Muscle layer of duodenum (tissue), 2 donors: ENCODE data around the gene SNCAIP.

Source experiments
- H3K27ac ChIP-seq: one replicate; pipeline ENCODE4 v1.7.0; 2013; ENCODE audit warnings: mild to moderate bottlenecking, low read length
- H3K27me3 ChIP-seq: one replicate; pipeline ENCODE4 v1.7.0; 2013; ENCODE audit warnings: low read depth, mild to moderate bottlenecking, control low read depth, low read length
- H3K36me3 ChIP-seq, 2 donors: one replicate each; pipeline ENCODE4 v1.7.0; 2013; ENCODE audit warnings: low read length in 2 of 2, control low read depth in 1 of 2, mild to moderate bottlenecking in 1 of 2; ENCODE audit not compliant: insufficient read depth in 2 of 2, control insufficient read depth in 1 of 2
- H3K4me1 ChIP-seq, 2 donors: one replicate each; pipeline ENCODE4 v1.7.0; 2013; ENCODE audit warnings: low read length in 2 of 2, mild to moderate bottlenecking in 2 of 2, control low read depth in 1 of 2, moderate library complexity in 1 of 2; ENCODE audit not compliant: insufficient read depth in 2 of 2, control insufficient read depth in 1 of 2
- H3K4me3 ChIP-seq, 2 donors: one replicate each; pipeline ENCODE4 v1.7.0; 2013; ENCODE audit warnings: low read length in 2 of 2, low read depth in 1 of 2, mild to moderate bottlenecking in 1 of 2
- H3K9me3 ChIP-seq, 2 donors: one replicate each; pipeline ENCODE4 v1.7.0; 2013; ENCODE audit warnings: low read length in 2 of 2, control low read depth in 1 of 2, mild to moderate bottlenecking in 1 of 2; ENCODE audit not compliant: control insufficient read depth in 1 of 2
- donor health status: healthy.

The SNCAIP gene

GRCh38 chr5:122434205-122434970 lies 122.4 kb downstream of the SNCAIP start:
- H3K9me3 ChIP-seq: no peaks in the 10 kb centered on the region
- H3K4me3 ChIP-seq: no peak overlapping the region
- H3K27me3 ChIP-seq: no peaks in the 10 kb centered on the region
- peaks cover 0 to 4% of the 10 kb centered on the region in 2 donors for H3K4me1 ChIP-seq
- no peak overlapping the region for H3K27ac ChIP-seq
- H3K36me3 ChIP-seq: no peaks in the 10 kb centered on the region

- Histone ChIP-seq H3K27ac (no peak overlapping the region), H3K4me1 (peaks cover 0 to 4% of the 10 kb centered on the region in 2 donors), H3K36me3 (no peaks in the 10 kb centered on the region), H3K9me3 (no peaks in the 10 kb centered on the region), H3K4me3 (no peak overlapping the region), H3K27me3 (no peaks in the 10 kb centered on the region)
Observed at GRCh38 chr5:122435234-122435633, 123.2 kb downstream of the SNCAIP start.

- Histone ChIP-seq H3K27ac (no peak overlapping the region), H3K4me3 (no peak overlapping the region), H3K36me3 (no peaks in the 10 kb centered on the region), H3K9me3 (no peaks in the 10 kb centered on the region), H3K4me1 (peaks cover 0 to 4% of the 10 kb centered on the region in 2 donors), H3K27me3 (no peaks in the 10 kb centered on the region)
Observed at GRCh38 chr5:122435761-122436160, 123.7 kb downstream of the SNCAIP start.

GRCh38 chr5:122436615-122437014 lies 124.6 kb downstream of the SNCAIP start:
- Histone ChIP-seq H3K36me3 (no peaks in the 10 kb centered on the region), H3K27ac (no peak overlapping the region), H3K27me3 (no peaks in the 10 kb centered on the region), H3K4me1 (peaks cover 0 to 4% of the 10 kb centered on the region in 2 donors), H3K4me3 (no peak overlapping the region), H3K9me3 (no peaks in the 10 kb centered on the region)

- Histone ChIP-seq H3K4me1 (no peaks in the 10 kb centered on the region), H3K9me3 (no peaks in the 10 kb centered on the region), H3K27ac (no peak overlapping the region), H3K4me3 (no peak overlapping the region), H3K27me3 (no peaks in the 10 kb centered on the region), H3K36me3 (no peaks in the 10 kb centered on the region)
Observed at GRCh38 chr5:122439645-122440044, 127.6 kb downstream of the SNCAIP start.

- no peaks in the 10 kb centered on the region for H3K4me1 ChIP-seq
- no peaks in the 10 kb centered on the region for H3K27me3 ChIP-seq
- no peak overlapping the region for H3K4me3 ChIP-seq
- H3K27ac ChIP-seq: no peak overlapping the region
- H3K36me3 ChIP-seq: no peaks in the 10 kb centered on the region
- H3K9me3 ChIP-seq: no peaks in the 10 kb centered on the region
Observed at GRCh38 chr5:122442938-122443337, 130.9 kb downstream of the SNCAIP start.

GRCh38 chr5:122444411-122444810 lies 132.4 kb downstream of the SNCAIP start:
- H3K4me1 ChIP-seq: no peaks in the 10 kb centered on the region
- H3K27me3 ChIP-seq: no peaks in the 10 kb centered on the region
- H3K9me3 ChIP-seq: no peaks in the 10 kb centered on the region
- H3K4me3 ChIP-seq: no peak overlapping the region
- no peak overlapping the region for H3K27ac ChIP-seq
- H3K36me3 ChIP-seq: no peaks in the 10 kb centered on the region

GRCh38 chr5:122445070-122445469 lies 133.0 kb downstream of the SNCAIP start:
- H3K27ac ChIP-seq: no peak overlapping the region
- H3K4me3 ChIP-seq: no peak overlapping the region
- H3K9me3 ChIP-seq: no peaks in the 10 kb centered on the region
- no peaks in the 10 kb centered on the region for H3K36me3 ChIP-seq
- H3K27me3 ChIP-seq: no peaks in the 10 kb centered on the region
- no peaks in the 10 kb centered on the region for H3K4me1 ChIP-seq

- no peaks in the 10 kb centered on the region for H3K4me1 ChIP-seq
- no peak overlapping the region for H3K27ac ChIP-seq
- H3K4me3 ChIP-seq: no peak overlapping the region
- H3K9me3 ChIP-seq: no peaks in the 10 kb centered on the region
- no peaks in the 10 kb centered on the region for H3K27me3 ChIP-seq
- H3K36me3 ChIP-seq: peaks cover 0 to 7% of the 10 kb centered on the region in 2 donors
Observed at GRCh38 chr5:122447072-122447471, 135.0 kb downstream of the SNCAIP start.

- peaks cover 0 to 7% of the 10 kb centered on the region in 2 donors for H3K36me3 ChIP-seq
- H3K9me3 ChIP-seq: no peaks in the 10 kb centered on the region
- H3K4me1 ChIP-seq: no peaks in the 10 kb centered on the region
- no peak overlapping the region for H3K4me3 ChIP-seq
- no peak overlapping the region for H3K27ac ChIP-seq
- H3K27me3 ChIP-seq: no peaks in the 10 kb centered on the region
Observed at GRCh38 chr5:122447879-122448278, 135.8 kb downstream of the SNCAIP start.

GRCh38 chr5:122454541-122454940 lies 142.5 kb downstream of the SNCAIP start:
- no peaks in the 10 kb centered on the region for H3K4me1 ChIP-seq
- H3K36me3 ChIP-seq: peaks cover 0 to 7% of the 10 kb centered on the region in 2 donors

GRCh38 chr5:122455939-122456338 lies 143.9 kb downstream of the SNCAIP start:
- no peaks in the 10 kb centered on the region for H3K27me3 ChIP-seq
- peaks cover 0 to 3% of the 10 kb centered on the region in 2 donors for H3K36me3 ChIP-seq
- no peaks in the 10 kb centered on the region for H3K9me3 ChIP-seq
- no peak overlapping the region for H3K4me3 ChIP-seq
- H3K4me1 ChIP-seq: no peaks in the 10 kb centered on the region
- H3K27ac ChIP-seq: no peak overlapping the region

More at GRCh38 chr5:122454541-122454940, 142.5 kb downstream of the SNCAIP start:
- H3K27me3 ChIP-seq: no peaks in the 10 kb centered on the region
- no peak overlapping the region for H3K4me3 ChIP-seq
- no peak overlapping the region for H3K27ac ChIP-seq
- no peaks in the 10 kb centered on the region for H3K9me3 ChIP-seq
